ENCODE results near the gene TXNRD3. TPM values are rescaled to one million over a fixed set of nuclear protein-coding genes. Genes with fewer than 3 reads are reported as not detected.
A peak's percentile ranks its signal among the peaks of the same experiment; 100 is the strongest.

The TXNRD3 gene
- total and polyA plus RNA-seq, 2 of the 4 experiments (the other 2 are of a cell fraction): 3.9 to 8.4 TPM

DNA sequence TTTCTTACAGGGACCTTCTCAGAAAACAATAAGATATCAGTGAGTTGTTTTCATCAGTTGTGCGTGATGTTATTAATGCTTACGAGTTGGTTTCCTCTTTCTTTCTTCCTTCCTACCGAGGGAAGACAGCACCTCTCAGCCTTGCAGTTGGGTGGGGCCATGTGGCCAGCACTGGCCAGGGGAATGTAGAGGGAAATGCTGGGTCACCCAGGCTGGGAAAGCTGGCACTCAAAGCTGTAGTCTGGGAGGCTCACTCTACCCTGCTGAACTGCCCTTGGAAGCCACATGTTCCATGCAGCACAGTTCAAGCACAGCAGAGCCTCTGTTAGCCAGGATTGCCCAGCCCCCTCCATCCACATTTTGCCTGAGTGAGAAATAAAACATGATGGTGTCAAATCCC lies 39.0 kb upstream of the TXNRD3 start:
- no CpG with 5 or more reads among the region's 3 CpGs for WGBS, 2 experiments (ENCODE audit: extremely low coverage in 2 of 2, insufficient read length in 1 of 2)
- no peaks in the 10 kb centered on the region for H3K9me3 ChIP-seq (ENCODE audit: control insufficient read depth, insufficient read depth, low read length)
- dilution Hi-C loops (cut with HindIII; ENCODE audit: low sequenced_read_pairs, unreplicated experiment): no loop called here
- POLR2A ChIA-PET (ENCODE audit: unreplicated experiment): no interaction called here
- H3K14ac ChIP-seq (replicated peaks; ENCODE audit: low read depth, low read length): no peak overlapping the region; the same call in 1 of the 2 replicates
- H3K4me2 ChIP-seq (ENCODE audit: low read depth, low read length): peak overlapping the region; percentile 42; the same call in 1 of the 2 replicates
- no peak overlapping the region for H3K27ac ChIP-seq (ENCODE audit: insufficient read depth, low read length)
- H3K79me1 ChIP-seq (ENCODE audit: low read depth in 1 of 2, low read length in 2 of 2): no peaks in the 10 kb centered on the region
- H3K18ac ChIP-seq (ENCODE audit: low read depth, low read length): no peak overlapping the region
- DNase-seq (no peak), ATAC-seq (ENCODE audit: low read depth) (peak; percentile 17; the same call in 1 of the 2 replicates)
- no peak overlapping the region for H4K8ac ChIP-seq (ENCODE audit: low read depth in 2 of 2, low read length in 2 of 2)
- no TSS peak for BruUV-seq (replicated peaks)
- no peak overlapping the region for H2BK20ac ChIP-seq (ENCODE audit: low read depth, low read length)
- H2BK5ac ChIP-seq (ENCODE audit: low read depth, low read length, poor library complexity, severe bottlenecking): no peak overlapping the region
- H3K36me3 ChIP-seq (ENCODE audit: control insufficient read depth, insufficient read depth, low read length): no peaks in the 10 kb centered on the region
- no peaks in the 10 kb centered on the region for H4K20me1 ChIP-seq (ENCODE audit: insufficient read depth, low read length)
- no peak overlapping the region for H2AK5ac ChIP-seq (ENCODE audit: low read depth, low read length)
- no peak overlapping the region for H4K5ac ChIP-seq (ENCODE audit: low read depth, low read length)
- in situ Hi-C loops (cut with MboI; ENCODE audit: low sequenced_read_pairs): no loop called here
- intact Hi-C loops (cut with micrococcal nuclease): no loop called here
- H2BK15ac ChIP-seq (ENCODE audit: low read depth, low read length): no peak overlapping the region
- H3K9me1 ChIP-seq (ENCODE audit: insufficient read depth, low read length): no peaks in the 10 kb centered on the region
- H3K27me3 ChIP-seq (ENCODE audit: control insufficient read depth, insufficient read depth, low read length): peaks cover 28% of the 10 kb centered on the region
- no peak overlapping the region for H3K56ac ChIP-seq (ENCODE audit: extremely low read depth, insufficient read depth, low read length)
- no peak overlapping the region for H2BK120ac ChIP-seq (ENCODE audit: low read depth, low read length)
- TF ChIP-seq SMC3 (IDR thresholded peaks at IDR 0.05; ENCODE audit: low read depth, low read length): no peak
- TF ChIP-seq RFX5 (IDR thresholded peaks at IDR 0.05; ENCODE audit: low read depth, low read length): no peak
- TF ChIP-seq MAZ (IDR thresholded peaks at IDR 0.05; ENCODE audit: borderline replicate concordance, low read depth, low read length): no peak
- no peak for TF ChIP-seq RCOR1 (IDR thresholded peaks at IDR 0.05; ENCODE audit: insufficient replicate concordance, low read length)
- TF ChIP-seq MAFK (IDR thresholded peaks at IDR 0.05; ENCODE audit: low read depth, low read length): no peak
- TF ChIP-seq NFE2L2 (IDR thresholded peaks at IDR 0.05; ENCODE audit: low read depth, low read length): no peak
- no peak for TF ChIP-seq CEBPB (IDR thresholded peaks at IDR 0.05; ENCODE audit: low read depth, low read length)
- no peak for TF ChIP-seq RAD21 (IDR thresholded peaks at IDR 0.05; ENCODE audit: low read length)
- no peak for TF ChIP-seq MXI1 (IDR thresholded peaks at IDR 0.05; ENCODE audit: borderline replicate concordance, low read depth, low read length)
- TF ChIP-seq FOS (IDR thresholded peaks at IDR 0.05; ENCODE audit: low read depth, low read length): no peak
- no peak for TF ChIP-seq CHD1 (IDR thresholded peaks at IDR 0.05; ENCODE audit: low read depth, low read length)
- TF ChIP-seq, protein P1, sequence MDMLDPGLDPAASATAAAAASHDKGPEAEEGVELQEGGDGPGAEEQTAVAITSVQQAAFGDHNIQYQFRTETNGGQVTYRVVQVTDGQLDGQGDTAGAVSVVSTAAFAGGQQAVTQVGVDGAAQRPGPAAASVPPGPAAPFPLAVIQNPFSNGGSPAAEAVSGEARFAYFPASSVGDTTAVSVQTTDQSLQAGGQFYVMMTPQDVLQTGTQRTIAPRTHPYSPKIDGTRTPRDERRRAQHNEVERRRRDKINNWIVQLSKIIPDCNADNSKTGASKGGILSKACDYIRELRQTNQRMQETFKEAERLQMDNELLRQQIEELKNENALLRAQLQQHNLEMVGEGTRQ (IDR thresholded peaks at IDR 0.05; ENCODE audit: low read depth, low read length): no peak
- TF ChIP-seq POLR2A (IDR thresholded peaks at IDR 0.05; ENCODE audit: low read depth, low read length): no peak
- TF ChIP-seq, protein P2, sequence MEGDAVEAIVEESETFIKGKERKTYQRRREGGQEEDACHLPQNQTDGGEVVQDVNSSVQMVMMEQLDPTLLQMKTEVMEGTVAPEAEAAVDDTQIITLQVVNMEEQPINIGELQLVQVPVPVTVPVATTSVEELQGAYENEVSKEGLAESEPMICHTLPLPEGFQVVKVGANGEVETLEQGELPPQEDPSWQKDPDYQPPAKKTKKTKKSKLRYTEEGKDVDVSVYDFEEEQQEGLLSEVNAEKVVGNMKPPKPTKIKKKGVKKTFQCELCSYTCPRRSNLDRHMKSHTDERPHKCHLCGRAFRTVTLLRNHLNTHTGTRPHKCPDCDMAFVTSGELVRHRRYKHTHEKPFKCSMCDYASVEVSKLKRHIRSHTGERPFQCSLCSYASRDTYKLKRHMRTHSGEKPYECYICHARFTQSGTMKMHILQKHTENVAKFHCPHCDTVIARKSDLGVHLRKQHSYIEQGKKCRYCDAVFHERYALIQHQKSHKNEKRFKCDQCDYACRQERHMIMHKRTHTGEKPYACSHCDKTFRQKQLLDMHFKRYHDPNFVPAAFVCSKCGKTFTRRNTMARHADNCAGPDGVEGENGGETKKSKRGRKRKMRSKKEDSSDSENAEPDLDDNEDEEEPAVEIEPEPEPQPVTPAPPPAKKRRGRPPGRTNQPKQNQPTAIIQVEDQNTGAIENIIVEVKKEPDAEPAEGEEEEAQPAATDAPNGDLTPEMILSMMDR (conservative IDR thresholded peaks at IDR 0.05; ENCODE audit: low read depth, low read length): no peak
- TF ChIP-seq, protein P3, sequence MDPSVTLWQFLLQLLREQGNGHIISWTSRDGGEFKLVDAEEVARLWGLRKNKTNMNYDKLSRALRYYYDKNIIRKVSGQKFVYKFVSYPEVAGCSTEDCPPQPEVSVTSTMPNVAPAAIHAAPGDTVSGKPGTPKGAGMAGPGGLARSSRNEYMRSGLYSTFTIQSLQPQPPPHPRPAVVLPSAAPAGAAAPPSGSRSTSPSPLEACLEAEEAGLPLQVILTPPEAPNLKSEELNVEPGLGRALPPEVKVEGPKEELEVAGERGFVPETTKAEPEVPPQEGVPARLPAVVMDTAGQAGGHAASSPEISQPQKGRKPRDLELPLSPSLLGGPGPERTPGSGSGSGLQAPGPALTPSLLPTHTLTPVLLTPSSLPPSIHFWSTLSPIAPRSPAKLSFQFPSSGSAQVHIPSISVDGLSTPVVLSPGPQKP (IDR thresholded peaks at IDR 0.05; ENCODE audit: borderline replicate concordance, low read depth, low read length): no peak
- H4K91ac ChIP-seq (ENCODE audit: insufficient read depth, low read depth, low read length): no peak overlapping the region
- no peak overlapping the region for H3K9ac ChIP-seq (ENCODE audit: low read depth, low read length)
- H3K4me1 ChIP-seq (ENCODE audit: control insufficient read depth, insufficient read depth, low read length): peaks cover 3% of the 10 kb centered on the region; the same call in 1 of the 2 replicates
- no peak overlapping the region for H3K23ac ChIP-seq (ENCODE audit: low read depth, low read length)
- no peak overlapping the region for H3K4me3 ChIP-seq (ENCODE audit: insufficient read depth, low read depth, low read length)
- CTCF ChIA-PET: no interaction called here
- H3K4ac ChIP-seq (ENCODE audit: low read depth, low read length): no peak overlapping the region
- H2AK9ac ChIP-seq (replicated peaks; ENCODE audit: low read depth, low read length, poor library complexity): peak overlapping the region; percentile 50
- peak overlapping the region; percentile 7 for H2AFZ ChIP-seq (replicated peaks; ENCODE audit: low read length, poor library complexity)
